ENCODE measurements around the gene SVOPL. TPM values are rescaled to one million over a fixed set of nuclear protein-coding genes. Genes with fewer than 3 reads are reported as not detected.

The SVOPL gene
- total and polyA plus RNA-seq, 11 donors = 0.15 TPM; not detected in 10

DNA sequence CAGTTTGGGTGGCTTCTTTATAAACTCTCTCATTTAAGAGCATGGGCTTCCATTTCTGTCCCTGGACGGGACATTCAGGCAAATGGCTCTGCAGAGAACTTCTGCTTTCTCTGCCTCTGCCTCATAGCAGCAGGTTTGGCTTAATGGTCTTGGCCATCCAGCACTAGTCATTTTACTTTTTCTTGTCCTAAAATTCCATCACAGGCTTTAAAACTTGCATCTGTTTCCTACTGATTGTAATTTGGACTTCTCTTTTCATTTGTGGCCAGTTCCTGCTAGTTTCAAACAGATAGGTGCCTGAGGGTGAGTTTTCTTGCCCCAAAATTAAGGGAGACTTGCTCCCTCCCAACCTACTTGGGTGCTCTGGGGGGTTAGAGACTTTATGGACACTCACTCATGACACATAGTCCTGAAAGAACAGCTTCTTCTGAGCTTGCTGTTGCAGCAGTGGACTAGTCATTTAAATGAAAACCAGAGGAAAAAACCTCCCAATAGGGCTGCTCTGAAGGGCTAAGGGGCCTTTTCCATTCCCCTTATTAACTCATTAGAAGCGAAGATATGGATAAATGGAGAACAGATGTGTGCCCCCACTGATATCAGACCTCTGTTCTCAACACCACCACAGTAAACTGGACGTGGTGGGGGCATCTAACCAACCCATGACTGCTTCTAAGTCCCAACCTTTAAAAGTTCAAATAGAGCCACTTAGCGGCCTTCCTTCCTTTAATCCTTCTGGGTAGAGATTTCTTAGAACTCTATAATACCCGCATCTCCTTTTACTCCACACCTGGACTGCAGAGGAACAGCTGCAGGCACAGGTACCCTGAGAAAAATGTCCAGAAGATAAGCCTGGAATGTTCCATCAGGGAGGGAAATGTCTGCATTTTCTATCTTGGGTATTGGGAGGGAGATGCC, 38.8 kb downstream of the SVOPL start:
- WGBS, 4 donors = 84 to 90% (median 86%) methylated on average over 5 of the region's 5 CpGs
- no peak overlapping the region for H3K4me3 ChIP-seq
- H3K27me3 ChIP-seq = peaks cover 0 to 22% (median 5%) of the 10 kb centered on the region in 9 donors
- H3K36me3 ChIP-seq = no peaks in the 10 kb centered on the region
- H3K27ac ChIP-seq = no peak overlapping the region
- no peak for TF ChIP-seq POLR2A (IDR thresholded peaks at IDR 0.05)
- TF ChIP-seq, protein P1, sequence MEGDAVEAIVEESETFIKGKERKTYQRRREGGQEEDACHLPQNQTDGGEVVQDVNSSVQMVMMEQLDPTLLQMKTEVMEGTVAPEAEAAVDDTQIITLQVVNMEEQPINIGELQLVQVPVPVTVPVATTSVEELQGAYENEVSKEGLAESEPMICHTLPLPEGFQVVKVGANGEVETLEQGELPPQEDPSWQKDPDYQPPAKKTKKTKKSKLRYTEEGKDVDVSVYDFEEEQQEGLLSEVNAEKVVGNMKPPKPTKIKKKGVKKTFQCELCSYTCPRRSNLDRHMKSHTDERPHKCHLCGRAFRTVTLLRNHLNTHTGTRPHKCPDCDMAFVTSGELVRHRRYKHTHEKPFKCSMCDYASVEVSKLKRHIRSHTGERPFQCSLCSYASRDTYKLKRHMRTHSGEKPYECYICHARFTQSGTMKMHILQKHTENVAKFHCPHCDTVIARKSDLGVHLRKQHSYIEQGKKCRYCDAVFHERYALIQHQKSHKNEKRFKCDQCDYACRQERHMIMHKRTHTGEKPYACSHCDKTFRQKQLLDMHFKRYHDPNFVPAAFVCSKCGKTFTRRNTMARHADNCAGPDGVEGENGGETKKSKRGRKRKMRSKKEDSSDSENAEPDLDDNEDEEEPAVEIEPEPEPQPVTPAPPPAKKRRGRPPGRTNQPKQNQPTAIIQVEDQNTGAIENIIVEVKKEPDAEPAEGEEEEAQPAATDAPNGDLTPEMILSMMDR (IDR thresholded peaks at IDR 0.05) = no peak
- DNase-seq = no peak
- intact Hi-C loops (cut with DNase I) = no loop called here
- H3K4me1 ChIP-seq = peaks cover 0 to 6% (median 0%) of the 10 kb centered on the region in 12 donors
- ATAC-seq = no peak
- H3K9me3 ChIP-seq = no peaks in the 10 kb centered on the region

- H3K9me3 ChIP-seq = no peaks in the 10 kb centered on the region
- no peaks in the 10 kb centered on the region for H3K36me3 ChIP-seq
- intact Hi-C loops (cut with DNase I) = no loop called here
- no peak for TF ChIP-seq POLR2A (IDR thresholded peaks at IDR 0.05)
- TF ChIP-seq, protein P1 (IDR thresholded peaks at IDR 0.05) = no peak
- ATAC-seq (no peak), DNase-seq (no peak)
- H3K4me3 ChIP-seq = no peak overlapping the region
- no peak overlapping the region for H3K27ac ChIP-seq
- peaks cover 0 to 22% (median 5%) of the 10 kb centered on the region in 9 donors for H3K27me3 ChIP-seq
- 48 to 60% (median 55%) methylated on average over 9 of the region's 9 CpGs for WGBS, 4 donors
- peaks cover 0 to 6% (median 0%) of the 10 kb centered on the region in 12 donors for H3K4me1 ChIP-seq
Measured at GRCh38 chr7:138661069-138661635, 40.0 kb downstream of the SVOPL start.

GRCh38 chr7:138658889-138659288, 42.3 kb downstream of the SVOPL start:
- Histone ChIP-seq H3K9me3 (peaks cover 0 to 15% (median 8%) of the 10 kb centered on the region in 12 donors), H3K4me1 (no peaks in the 10 kb centered on the region), H3K27me3 (peaks cover 0 to 13% (median 0%) of the 10 kb centered on the region in 9 donors), H3K27ac (no peak overlapping the region), H3K36me3 (no peaks in the 10 kb centered on the region), H3K4me3 (no peak overlapping the region)
- TF ChIP-seq, protein P1 (IDR thresholded peaks at IDR 0.05) = no peak
- no peak for TF ChIP-seq POLR2A (IDR thresholded peaks at IDR 0.05)
- no peak for DNase-seq
- no peak for ATAC-seq
- WGBS, 4 donors = 85 to 91% (median 89%) methylated on average over 4 of the region's 4 CpGs
- intact Hi-C loops (cut with DNase I) = no loop called here

DNA sequence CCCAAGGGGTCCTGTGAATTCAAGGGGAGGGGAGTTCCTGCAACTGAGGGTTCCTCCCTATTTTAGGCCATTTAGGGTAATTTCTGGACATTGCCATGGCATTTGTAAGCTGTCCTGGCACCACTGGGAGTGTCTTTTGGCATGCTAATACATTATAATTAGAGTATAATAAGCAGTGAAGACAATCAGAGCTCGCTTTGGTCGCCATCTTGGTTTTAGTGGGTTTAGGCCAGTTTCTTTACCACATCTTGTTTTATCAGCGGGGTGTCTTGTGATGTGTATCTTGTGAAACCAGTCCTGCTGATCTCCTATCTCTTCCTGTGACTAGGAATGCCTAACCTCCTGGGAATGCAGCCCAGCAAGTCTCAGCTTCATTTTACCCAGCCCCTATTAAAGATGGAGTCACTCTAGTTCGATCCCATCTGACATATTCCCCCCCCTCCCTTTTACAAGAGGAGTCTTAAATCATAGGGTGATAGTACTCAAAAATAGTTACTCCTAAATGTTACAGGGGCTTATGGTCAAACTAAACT, 43.2 kb downstream of the SVOPL start:
- no peak overlapping the region for H3K4me3 ChIP-seq
- H3K4me1 ChIP-seq = no peaks in the 10 kb centered on the region
- 92 to 94% (median 92%) methylated on average over 4 of the region's 4 CpGs for WGBS, 4 donors
- no peaks in the 10 kb centered on the region for H3K36me3 ChIP-seq
- TF ChIP-seq, protein P1 (IDR thresholded peaks at IDR 0.05) = no peak
- no peak for TF ChIP-seq POLR2A (IDR thresholded peaks at IDR 0.05)
- no peak overlapping the region for H3K27ac ChIP-seq
- peaks cover 0 to 12% (median 0%) of the 10 kb centered on the region in 9 donors for H3K27me3 ChIP-seq
- intact Hi-C loops (cut with DNase I) = no loop called here
- DNase-seq (no peak), ATAC-seq (no peak)
- peaks cover 0 to 25% (median 9%) of the 10 kb centered on the region in 12 donors for H3K9me3 ChIP-seq

All from heart left ventricle (tissue), 16 donors.